PFSK-1 (cell line): ENCODE measurements around the gene GEMIN7.

ENCODE experiments used
- POLR2AphosphoS5 ChIP-seq: IDR thresholded peaks from 2 replicates; pipeline ENCODE4 v1.6.1; 2012; ENCODE audit warnings: low read depth, mild to moderate bottlenecking, control low read depth, low read length, moderate library complexity
- REST ChIP-seq, 2 experiments: IDR thresholded peaks; 2 replicates each; pipeline versions ENCODE4 v1.6.1 to v1.8.0; 2011 to 2012; ENCODE audit warnings: low read depth in 2 of 2, low read length in 2 of 2, control low read depth in 1 of 2, inconsistent platforms in 1 of 2, mild to moderate bottlenecking in 1 of 2, moderate library complexity in 1 of 2; ENCODE audit not compliant: insufficient read depth in 1 of 2
- TAF1 ChIP-seq: IDR thresholded peaks from 2 replicates; pipeline ENCODE4 v1.6.1; 2012; ENCODE audit warnings: low read length, control low read depth, borderline replicate concordance; ENCODE audit not compliant: insufficient read depth

DNA sequence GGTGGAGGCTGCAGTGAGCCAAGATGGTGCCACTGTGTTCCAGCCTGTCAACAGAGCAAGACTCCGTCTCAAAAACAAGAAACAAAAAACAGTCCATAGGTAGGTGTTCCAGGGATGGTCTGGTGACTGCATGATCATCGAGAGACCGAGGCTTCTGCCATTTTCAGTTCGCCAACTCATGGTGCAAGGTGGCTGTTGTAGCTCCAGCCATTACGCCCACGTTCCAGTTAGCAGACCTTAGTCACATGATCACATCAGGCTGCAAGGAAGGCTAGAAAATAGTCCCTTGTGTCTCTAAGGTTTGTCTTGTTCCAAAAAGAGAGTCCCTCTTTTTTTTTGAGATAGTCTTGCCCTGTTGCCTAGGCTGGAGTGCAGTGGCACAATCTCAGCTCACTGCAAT is 43.3 kb upstream of the GEMIN7 start:
- TF ChIP-seq POLR2AphosphoS5 (no peak), TAF1 (no peak), REST (IDR thresholded peaks at IDR 0.05; ENCODE audit: insufficient read depth in 1 of 2, low read depth in 2 of 2, low read length in 2 of 2) (no peak)
